HepG2 (cell line): ENCODE measurements around the gene FHIT.

Source experiments
- EZH2 ChIP-seq: conservative IDR thresholded peaks from 2 replicates; pipeline ENCODE4 v1.6.1; 2012; ENCODE audit warnings: mild to moderate bottlenecking, low read depth, low read length, moderate library complexity
- FOSL2 ChIP-seq: sonication (generic); formaldehyde crosslinking; IDR thresholded peaks from 2 replicates; pipeline ENCODE4 v1.4.0; 2020; ENCODE audit warnings: missing genetic modification reagents
- GABPA ChIP-seq, 2 experiments: IDR thresholded peaks; 2 replicates each; pipeline ENCODE4 v1.6.1; 2011 to 2016; ENCODE audit warnings: low read depth in 2 of 2, low read length in 1 of 2, missing biosample characterization in 1 of 2, missing genetic modification characterization in 1 of 2
- RFX1 ChIP-seq: fragments of 450-650 bp; IDR thresholded peaks from 2 replicates; pipeline ENCODE4 v1.6.1; 2017
- TF ChIP-seq, protein P1 (sequence below): sonication (generic); formaldehyde crosslinking; IDR thresholded peaks from 2 replicates; pipeline ENCODE4 v1.4.0; 2020; ENCODE audit warnings: mild to moderate bottlenecking, missing genetic modification reagents, borderline replicate concordance
- TF ChIP-seq, protein P2 (sequence below): sonication (generic); formaldehyde crosslinking; IDR thresholded peaks from 2 replicates; pipeline ENCODE4 v1.8.0; 2022; ENCODE audit warnings: mild to moderate bottlenecking, missing genetic modification reagents, moderate library complexity
- TF ChIP-seq, protein P3 (sequence below): sonication (generic); formaldehyde crosslinking; IDR thresholded peaks from 2 replicates; pipeline ENCODE4 v1.4.0; 2020; ENCODE audit warnings: missing genetic modification reagents

DNA sequence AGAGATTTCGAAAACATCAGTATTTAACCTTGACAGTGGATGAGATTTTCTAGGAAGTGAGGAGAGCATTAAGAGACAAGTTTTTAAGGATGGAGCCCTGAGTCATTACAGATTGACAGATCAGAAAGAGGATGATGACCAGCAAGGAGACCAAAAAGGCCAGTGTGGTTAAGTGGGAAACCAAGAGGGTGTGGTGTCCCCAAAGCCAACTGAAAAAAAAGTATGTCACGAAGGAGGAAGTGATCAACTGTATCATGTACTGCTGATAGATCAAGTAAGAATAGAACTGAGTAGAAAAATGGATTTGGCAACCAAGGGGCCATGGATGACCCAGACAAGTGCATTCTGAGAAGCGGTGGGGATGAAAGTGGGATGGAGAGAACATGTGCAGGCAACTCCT, 491.8 kb downstream of the FHIT start:
- no peak for TF ChIP-seq RFX1
- TF ChIP-seq EZH2 = no peak
- TF ChIP-seq FOSL2 (CRISPR knock-in tag) = no peak
- TF ChIP-seq, protein P1, sequence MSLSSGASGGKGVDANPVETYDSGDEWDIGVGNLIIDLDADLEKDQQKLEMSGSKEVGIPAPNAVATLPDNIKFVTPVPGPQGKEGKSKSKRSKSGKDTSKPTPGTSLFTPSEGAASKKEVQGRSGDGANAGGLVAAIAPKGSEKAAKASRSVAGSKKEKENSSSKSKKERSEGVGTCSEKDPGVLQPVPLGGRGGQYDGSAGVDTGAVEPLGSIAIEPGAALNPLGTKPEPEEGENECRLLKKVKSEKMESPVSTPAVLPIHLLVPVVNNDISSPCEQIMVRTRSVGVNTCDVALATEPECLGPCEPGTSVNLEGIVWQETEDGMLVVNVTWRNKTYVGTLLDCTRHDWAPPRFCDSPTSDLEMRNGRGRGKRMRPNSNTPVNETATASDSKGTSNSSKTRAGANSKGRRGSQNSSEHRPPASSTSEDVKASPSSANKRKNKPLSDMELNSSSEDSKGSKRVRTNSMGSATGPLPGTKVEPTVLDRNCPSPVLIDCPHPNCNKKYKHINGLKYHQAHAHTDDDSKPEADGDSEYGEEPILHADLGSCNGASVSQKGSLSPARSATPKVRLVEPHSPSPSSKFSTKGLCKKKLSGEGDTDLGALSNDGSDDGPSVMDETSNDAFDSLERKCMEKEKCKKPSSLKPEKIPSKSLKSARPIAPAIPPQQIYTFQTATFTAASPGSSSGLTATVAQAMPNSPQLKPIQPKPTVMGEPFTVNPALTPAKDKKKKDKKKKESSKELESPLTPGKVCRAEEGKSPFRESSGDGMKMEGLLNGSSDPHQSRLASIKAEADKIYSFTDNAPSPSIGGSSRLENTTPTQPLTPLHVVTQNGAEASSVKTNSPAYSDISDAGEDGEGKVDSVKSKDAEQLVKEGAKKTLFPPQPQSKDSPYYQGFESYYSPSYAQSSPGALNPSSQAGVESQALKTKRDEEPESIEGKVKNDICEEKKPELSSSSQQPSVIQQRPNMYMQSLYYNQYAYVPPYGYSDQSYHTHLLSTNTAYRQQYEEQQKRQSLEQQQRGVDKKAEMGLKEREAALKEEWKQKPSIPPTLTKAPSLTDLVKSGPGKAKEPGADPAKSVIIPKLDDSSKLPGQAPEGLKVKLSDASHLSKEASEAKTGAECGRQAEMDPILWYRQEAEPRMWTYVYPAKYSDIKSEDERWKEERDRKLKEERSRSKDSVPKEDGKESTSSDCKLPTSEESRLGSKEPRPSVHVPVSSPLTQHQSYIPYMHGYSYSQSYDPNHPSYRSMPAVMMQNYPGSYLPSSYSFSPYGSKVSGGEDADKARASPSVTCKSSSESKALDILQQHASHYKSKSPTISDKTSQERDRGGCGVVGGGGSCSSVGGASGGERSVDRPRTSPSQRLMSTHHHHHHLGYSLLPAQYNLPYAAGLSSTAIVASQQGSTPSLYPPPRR (CRISPR knock-in tag) = no peak
- TF ChIP-seq, protein P2, sequence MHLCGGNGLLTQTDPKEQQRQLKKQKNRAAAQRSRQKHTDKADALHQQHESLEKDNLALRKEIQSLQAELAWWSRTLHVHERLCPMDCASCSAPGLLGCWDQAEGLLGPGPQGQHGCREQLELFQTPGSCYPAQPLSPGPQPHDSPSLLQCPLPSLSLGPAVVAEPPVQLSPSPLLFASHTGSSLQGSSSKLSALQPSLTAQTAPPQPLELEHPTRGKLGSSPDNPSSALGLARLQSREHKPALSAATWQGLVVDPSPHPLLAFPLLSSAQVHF (CRISPR knock-in tag) = no peak
- TF ChIP-seq, protein P3, sequence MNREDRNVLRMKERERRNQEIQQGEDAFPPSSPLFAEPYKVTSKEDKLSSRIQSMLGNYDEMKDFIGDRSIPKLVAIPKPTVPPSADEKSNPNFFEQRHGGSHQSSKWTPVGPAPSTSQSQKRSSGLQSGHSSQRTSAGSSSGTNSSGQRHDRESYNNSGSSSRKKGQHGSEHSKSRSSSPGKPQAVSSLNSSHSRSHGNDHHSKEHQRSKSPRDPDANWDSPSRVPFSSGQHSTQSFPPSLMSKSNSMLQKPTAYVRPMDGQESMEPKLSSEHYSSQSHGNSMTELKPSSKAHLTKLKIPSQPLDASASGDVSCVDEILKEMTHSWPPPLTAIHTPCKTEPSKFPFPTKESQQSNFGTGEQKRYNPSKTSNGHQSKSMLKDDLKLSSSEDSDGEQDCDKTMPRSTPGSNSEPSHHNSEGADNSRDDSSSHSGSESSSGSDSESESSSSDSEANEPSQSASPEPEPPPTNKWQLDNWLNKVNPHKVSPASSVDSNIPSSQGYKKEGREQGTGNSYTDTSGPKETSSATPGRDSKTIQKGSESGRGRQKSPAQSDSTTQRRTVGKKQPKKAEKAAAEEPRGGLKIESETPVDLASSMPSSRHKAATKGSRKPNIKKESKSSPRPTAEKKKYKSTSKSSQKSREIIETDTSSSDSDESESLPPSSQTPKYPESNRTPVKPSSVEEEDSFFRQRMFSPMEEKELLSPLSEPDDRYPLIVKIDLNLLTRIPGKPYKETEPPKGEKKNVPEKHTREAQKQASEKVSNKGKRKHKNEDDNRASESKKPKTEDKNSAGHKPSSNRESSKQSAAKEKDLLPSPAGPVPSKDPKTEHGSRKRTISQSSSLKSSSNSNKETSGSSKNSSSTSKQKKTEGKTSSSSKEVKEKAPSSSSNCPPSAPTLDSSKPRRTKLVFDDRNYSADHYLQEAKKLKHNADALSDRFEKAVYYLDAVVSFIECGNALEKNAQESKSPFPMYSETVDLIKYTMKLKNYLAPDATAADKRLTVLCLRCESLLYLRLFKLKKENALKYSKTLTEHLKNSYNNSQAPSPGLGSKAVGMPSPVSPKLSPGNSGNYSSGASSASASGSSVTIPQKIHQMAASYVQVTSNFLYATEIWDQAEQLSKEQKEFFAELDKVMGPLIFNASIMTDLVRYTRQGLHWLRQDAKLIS = no peak
- TF ChIP-seq GABPA (IDR thresholded peaks at IDR 0.05; ENCODE audit: low read depth, low read length) = no peak
- TF ChIP-seq GABPA (CRISPR knock-in tag; IDR thresholded peaks at IDR 0.05; ENCODE audit: low read depth) = no peak
